Measurements from ENCODE around the gene POP4.

Gene POP4

GRCh38 chr19:29586401-29586800, 19.7 kb upstream of the POP4 start:
- Histone ChIP-seq H3K4me3 (ENCODE audit: low read depth, low read length) (no peak overlapping the region), H3K27ac (ENCODE audit: extremely low read depth, low read depth, low read length) (no peak overlapping the region), H3K4me1 (ENCODE audit: control insufficient read depth, insufficient read depth, low read length) (peaks cover 18% of the 10 kb centered on the region), H3K36me3 (ENCODE audit: control insufficient read depth in 2 of 2, insufficient read depth in 1 of 2, low read length in 2 of 2) (no peaks in the 10 kb centered on the region), H3K9me3 (ENCODE audit: control insufficient read depth, insufficient read depth, low read depth, low read length) (peaks cover 2% of the 10 kb centered on the region)
- CTCF ChIA-PET: interaction anchor here (0.8 to 1.3 kb wide), 4 partner anchors 10 to 130 kb away, joined by 3 to 6 read pairs (median 4); no protein-coding TSS in a partner anchor
- TF ChIP-seq OSR2 (tag by site-specific recombination; IDR thresholded peaks at IDR 0.05) (no peak), ZNF266 (tag by site-specific recombination; IDR thresholded peaks at IDR 0.05; ENCODE audit: low read depth) (no peak)
- POLR2A ChIA-PET: no interaction called here

- Histone ChIP-seq H3K9me3 (ENCODE audit: control insufficient read depth, insufficient read depth, low read depth, low read length) (peaks cover 2% of the 10 kb centered on the region), H3K4me1 (ENCODE audit: control insufficient read depth, insufficient read depth, low read length) (peaks cover 18% of the 10 kb centered on the region), H3K27ac (ENCODE audit: extremely low read depth, low read depth, low read length) (no peak overlapping the region), H3K4me3 (ENCODE audit: low read depth, low read length) (no peak overlapping the region), H3K36me3 (ENCODE audit: control insufficient read depth in 2 of 2, insufficient read depth in 1 of 2, low read length in 2 of 2) (no peaks in the 10 kb centered on the region)
- ChIA-PET CTCF (interaction anchor here (0.6 to 1.3 kb wide), 6 partner anchors 9 to 113 kb away, joined by 3 to 6 read pairs (median 3); no protein-coding TSS in a partner anchor), POLR2A (interaction anchor here (1.0 to 1.2 kb wide), 2 partner anchors 19 to 59 kb away, joined by 3 to 10 read pairs; partner anchors contain the start of gene POP4)
- TF ChIP-seq ZNF114 (tag by site-specific recombination; IDR thresholded peaks at IDR 0.05): no peak
- 0 out of 2 replicates have a peak, but pooled peaks have one; percentile 31 for TF ChIP-seq ZNF266 (tag by site-specific recombination; IDR thresholded peaks at IDR 0.05; ENCODE audit: low read depth)
- TF ChIP-seq ZNF561 (tag by site-specific recombination; IDR thresholded peaks at IDR 0.05; ENCODE audit: borderline replicate concordance): no peak
- no peak for TF ChIP-seq ZNF830 (tag by site-specific recombination; IDR thresholded peaks at IDR 0.05; ENCODE audit: low read depth)
- TF ChIP-seq ZNF157 (tag by site-specific recombination; IDR thresholded peaks at IDR 0.05): peak; percentile 7; the same call in 1 of the 2 replicates
- peak; percentile 73; the same call in 1 of the 2 replicates for TF ChIP-seq PRDM2 (tag by site-specific recombination; IDR thresholded peaks at IDR 0.05; ENCODE audit: borderline replicate concordance)
- TF ChIP-seq YY1 (tag by site-specific recombination; IDR thresholded peaks at IDR 0.05): no peak
- TF ChIP-seq ZNF624 (tag by site-specific recombination; IDR thresholded peaks at IDR 0.05): peak; percentile 23; the same call in 1 of the 2 replicates
- TF ChIP-seq ZNF354C (tag by site-specific recombination; IDR thresholded peaks at IDR 0.05; ENCODE audit: borderline replicate concordance, low read depth): no peak
- TF ChIP-seq ZNF654 (tag by site-specific recombination; IDR thresholded peaks at IDR 0.05; ENCODE audit: low read depth): no peak
- peak; percentile 27; the same call in 1 of the 2 replicates for TF ChIP-seq RBAK (tag by site-specific recombination; IDR thresholded peaks at IDR 0.05)
- no peak for TF ChIP-seq ZNF785 (tag by site-specific recombination; IDR thresholded peaks at IDR 0.05)
- no peak for TF ChIP-seq ZNF280D (tag by site-specific recombination; IDR thresholded peaks at IDR 0.05)
- no peak for TF ChIP-seq PRDM1 (tag by site-specific recombination; IDR thresholded peaks at IDR 0.05)
- TF ChIP-seq SALL2 (tag by site-specific recombination; IDR thresholded peaks at IDR 0.05; ENCODE audit: borderline replicate concordance): no peak
- TF ChIP-seq SP3 (tag by site-specific recombination; IDR thresholded peaks at IDR 0.05): no peak
- TF ChIP-seq ZNF311 (tag by site-specific recombination; IDR thresholded peaks at IDR 0.05; ENCODE audit: borderline replicate concordance): no peak
- TF ChIP-seq ZNF776 (tag by site-specific recombination; IDR thresholded peaks at IDR 0.05; ENCODE audit: borderline replicate concordance): peak; percentile 59; the same call in 1 of the 2 replicates
- no peak for TF ChIP-seq ZNF837 (tag by site-specific recombination; IDR thresholded peaks at IDR 0.05)
- TF ChIP-seq ZNF23 (tag by site-specific recombination; IDR thresholded peaks at IDR 0.05; ENCODE audit: borderline replicate concordance): 0 out of 2 replicates have a peak, but pooled peaks have one; percentile 40
- no peak for TF ChIP-seq ZNF629 (tag by site-specific recombination; IDR thresholded peaks at IDR 0.05)
- TF ChIP-seq ZBTB48 (tag by site-specific recombination; IDR thresholded peaks at IDR 0.05): 0 out of 2 replicates have a peak, but pooled peaks have one; percentile 10
- TF ChIP-seq TCF7L2 (IDR thresholded peaks at IDR 0.05; ENCODE audit: borderline replicate concordance, low read depth, low read length): no peak
Observed at GRCh38 chr19:29587059-29587458, 19.0 kb upstream of the POP4 start.

All from HEK293 (cell line).